Keratinocyte (primary cell): ENCODE data around the gene TYMS.

ENCODE experiments used
- CTCF ChIP-seq, 3 experiments: IDR thresholded peaks in 1 of 3; conservative IDR thresholded peaks in 1 of 3; optimal IDR thresholded peaks in 1 of 3; 2 replicates in 2 of 3; 3 replicates in 1 of 3; pipeline versions ENCODE3 to v1.5.1; 2011; ENCODE audit warnings: low read length in 3 of 3, mild to moderate bottlenecking in 3 of 3, moderate library complexity in 2 of 3, control low read depth in 1 of 3, inconsistent platforms in 1 of 3; ENCODE audit not compliant: insufficient read depth in 2 of 3; ENCODE audit errors: extremely low read depth in 1 of 3
- EZH2 ChIP-seq: IDR thresholded peaks from one replicate; pipeline ENCODE4 v1.6.1; 2012; ENCODE audit warnings: inconsistent platforms, mild to moderate bottlenecking, low read length, moderate library complexity

GRCh38 chr18:681985-682384 lies 24.5 kb downstream of the TYMS start:
- TF ChIP-seq CTCF (optimal IDR thresholded peaks at IDR 0.05 in 1 of 3, IDR thresholded peaks at IDR 0.05 in 1 of 3, conservative IDR thresholded peaks at IDR 0.05 in 1 of 3; ENCODE audit: extremely low read depth in 1 of 3, insufficient read depth in 2 of 3, low read length in 3 of 3) (no peak), EZH2 (no peak)
